ENCODE measurements around the gene SKA2. TPM values are rescaled to one million over a fixed set of nuclear protein-coding genes. Genes with fewer than 3 reads are reported as not detected.

Gene SKA2, protein sequence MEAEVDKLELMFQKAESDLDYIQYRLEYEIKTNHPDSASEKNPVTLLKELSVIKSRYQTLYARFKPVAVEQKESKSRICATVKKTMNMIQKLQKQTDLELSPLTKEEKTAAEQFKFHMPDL
- 50.5 and 60.2 TPM in 2 replicates for total RNA-seq
- long read RNA-seq, transcript SKA2-208 (2 exons, 533 nt) = minor isoform, 5 of 134 reads
- long read RNA-seq, transcript SKA2-201 (4 exons, 2,798 nt) = major isoform, 67 of 134 reads
- long read RNA-seq, transcript SKA2-209 (4 exons, 570 nt) = minor isoform, 14 of 134 reads
- long read RNA-seq, transcript SKA2-206 (3 exons, 595 nt) = minor isoform, 28 of 134 reads
- long read RNA-seq, partial matches to known transcripts = 2 of 134 reads
- long read RNA-seq, other reads (novel, unspliced or antisense) = 10 of 134 reads

DNA sequence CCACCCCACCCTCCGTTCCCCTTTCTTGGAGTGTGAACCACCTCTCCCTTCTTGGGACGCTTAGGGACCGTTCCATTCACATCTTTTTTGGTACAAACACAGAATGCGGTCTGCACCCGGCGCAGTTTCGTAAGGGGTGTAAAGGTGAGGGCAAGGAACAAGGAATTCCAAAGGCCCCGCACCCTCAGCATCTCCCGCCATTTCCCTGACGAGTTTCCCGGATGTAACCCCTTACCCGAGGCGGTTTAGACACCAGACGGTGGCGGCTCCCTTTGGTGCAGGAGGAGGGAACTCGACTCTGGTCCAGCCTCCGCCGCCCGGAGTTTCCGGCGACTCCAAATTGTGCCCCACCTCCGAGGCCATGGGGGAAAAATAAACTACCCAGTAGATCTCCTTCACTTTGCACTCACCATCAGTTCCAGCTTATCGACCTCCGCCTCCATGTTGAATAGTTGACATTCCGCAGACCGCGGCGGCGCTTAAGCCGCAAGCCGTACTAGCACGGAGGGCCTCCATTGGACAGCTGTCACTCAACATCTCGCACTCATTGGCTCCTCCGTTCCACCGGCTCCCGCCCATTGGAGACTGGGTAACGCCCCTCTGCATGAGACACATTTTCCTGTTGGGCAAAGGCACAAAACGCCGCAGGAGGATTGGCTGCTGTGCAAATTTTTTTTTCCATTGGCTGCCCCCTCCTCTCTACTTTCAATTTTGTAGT, at the start of gene SKA2:
TSS of gene SKA2 (minus strand) at position 466 of the 718 bp plus-strand sequence. CDS start at position 443, 23 bp downstream.
- no peak within 1 kb of the TSS for H3K27ac Mint-ChIP-seq (ENCODE audit: unreplicated experiment)
- no peak within 1 kb of the TSS for H3K4me3 Mint-ChIP-seq (ENCODE audit: unreplicated experiment)
- no peaks in the 10 kb centered on the region for H3K36me3 Mint-ChIP-seq (ENCODE audit: unreplicated experiment)
- H3K9me3 Mint-ChIP-seq (ENCODE audit: unreplicated experiment) = no peaks in the 10 kb centered on the region
- peak; percentile 99 for DNase-seq (ENCODE audit: extremely low spot score, unreplicated experiment)
- H3K27me3 Mint-ChIP-seq (ENCODE audit: unreplicated experiment) = no peaks in the 10 kb centered on the region
- TF ChIP-seq, protein P1, sequence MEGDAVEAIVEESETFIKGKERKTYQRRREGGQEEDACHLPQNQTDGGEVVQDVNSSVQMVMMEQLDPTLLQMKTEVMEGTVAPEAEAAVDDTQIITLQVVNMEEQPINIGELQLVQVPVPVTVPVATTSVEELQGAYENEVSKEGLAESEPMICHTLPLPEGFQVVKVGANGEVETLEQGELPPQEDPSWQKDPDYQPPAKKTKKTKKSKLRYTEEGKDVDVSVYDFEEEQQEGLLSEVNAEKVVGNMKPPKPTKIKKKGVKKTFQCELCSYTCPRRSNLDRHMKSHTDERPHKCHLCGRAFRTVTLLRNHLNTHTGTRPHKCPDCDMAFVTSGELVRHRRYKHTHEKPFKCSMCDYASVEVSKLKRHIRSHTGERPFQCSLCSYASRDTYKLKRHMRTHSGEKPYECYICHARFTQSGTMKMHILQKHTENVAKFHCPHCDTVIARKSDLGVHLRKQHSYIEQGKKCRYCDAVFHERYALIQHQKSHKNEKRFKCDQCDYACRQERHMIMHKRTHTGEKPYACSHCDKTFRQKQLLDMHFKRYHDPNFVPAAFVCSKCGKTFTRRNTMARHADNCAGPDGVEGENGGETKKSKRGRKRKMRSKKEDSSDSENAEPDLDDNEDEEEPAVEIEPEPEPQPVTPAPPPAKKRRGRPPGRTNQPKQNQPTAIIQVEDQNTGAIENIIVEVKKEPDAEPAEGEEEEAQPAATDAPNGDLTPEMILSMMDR (IDR thresholded peaks at IDR 0.05) = no peak
- H3K4me1 Mint-ChIP-seq (ENCODE audit: unreplicated experiment) = peaks cover 53% of the 10 kb centered on the region

DNA sequence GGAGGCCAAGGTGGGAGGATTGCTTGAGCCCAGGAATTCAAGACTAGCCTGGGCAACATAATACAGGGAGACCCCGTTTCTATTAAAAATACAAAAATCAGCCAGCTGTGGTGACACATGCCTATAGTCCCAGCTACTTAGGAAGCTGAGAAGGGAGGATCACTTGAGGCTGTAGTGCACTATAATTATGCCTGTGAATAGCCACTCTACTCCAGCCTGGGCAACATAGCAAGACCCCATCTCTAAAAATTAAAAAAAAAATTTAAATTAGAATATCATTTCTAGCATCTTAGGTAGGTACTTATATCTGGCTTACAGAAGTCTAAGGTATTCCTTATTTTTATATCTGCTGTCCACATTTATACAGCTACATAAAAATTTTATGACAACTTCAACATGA, 47.3 kb upstream of the SKA2 start:
- Mint-ChIP-seq H3K27me3 (ENCODE audit: unreplicated experiment) (no peaks in the 10 kb centered on the region), H3K36me3 (ENCODE audit: unreplicated experiment) (no peaks in the 10 kb centered on the region), H3K4me1 (ENCODE audit: unreplicated experiment) (no peaks in the 10 kb centered on the region), H3K9me3 (ENCODE audit: unreplicated experiment) (no peaks in the 10 kb centered on the region), H3K4me3 (ENCODE audit: unreplicated experiment) (no peak overlapping the region), H3K27ac (ENCODE audit: unreplicated experiment) (no peak overlapping the region)
- no peak for DNase-seq (ENCODE audit: extremely low spot score, unreplicated experiment)
- TF ChIP-seq, protein P1 (IDR thresholded peaks at IDR 0.05) = no peak

DNA sequence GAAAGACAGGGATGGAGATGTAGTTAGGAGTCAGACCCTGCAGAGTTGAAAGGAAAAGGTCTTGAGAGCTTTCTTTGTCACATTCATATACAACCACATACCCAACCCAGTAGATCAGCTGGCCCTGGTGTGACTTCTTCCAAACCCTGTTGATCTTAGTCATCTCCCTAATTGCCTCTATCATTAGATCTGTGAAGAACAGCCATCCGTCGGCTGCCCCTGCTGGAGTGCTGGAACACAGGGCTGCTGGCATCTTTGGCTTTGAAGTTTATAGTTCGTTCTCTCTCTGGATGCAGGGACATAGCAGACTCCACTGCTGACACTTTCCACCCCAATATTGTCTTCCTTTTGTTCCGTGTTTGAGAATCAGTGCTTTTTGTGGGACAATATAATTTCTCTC, 44.4 kb upstream of the SKA2 start:
- H3K27me3 Mint-ChIP-seq (ENCODE audit: unreplicated experiment) = no peaks in the 10 kb centered on the region
- H3K27ac Mint-ChIP-seq (ENCODE audit: unreplicated experiment) = no peak overlapping the region
- DNase-seq (ENCODE audit: extremely low spot score, unreplicated experiment) = no peak
- H3K4me3 Mint-ChIP-seq (ENCODE audit: unreplicated experiment) = no peak overlapping the region
- no peaks in the 10 kb centered on the region for H3K4me1 Mint-ChIP-seq (ENCODE audit: unreplicated experiment)
- TF ChIP-seq, protein P1 (IDR thresholded peaks at IDR 0.05) = no peak
- no peaks in the 10 kb centered on the region for H3K36me3 Mint-ChIP-seq (ENCODE audit: unreplicated experiment)
- no peaks in the 10 kb centered on the region for H3K9me3 Mint-ChIP-seq (ENCODE audit: unreplicated experiment)

DNA sequence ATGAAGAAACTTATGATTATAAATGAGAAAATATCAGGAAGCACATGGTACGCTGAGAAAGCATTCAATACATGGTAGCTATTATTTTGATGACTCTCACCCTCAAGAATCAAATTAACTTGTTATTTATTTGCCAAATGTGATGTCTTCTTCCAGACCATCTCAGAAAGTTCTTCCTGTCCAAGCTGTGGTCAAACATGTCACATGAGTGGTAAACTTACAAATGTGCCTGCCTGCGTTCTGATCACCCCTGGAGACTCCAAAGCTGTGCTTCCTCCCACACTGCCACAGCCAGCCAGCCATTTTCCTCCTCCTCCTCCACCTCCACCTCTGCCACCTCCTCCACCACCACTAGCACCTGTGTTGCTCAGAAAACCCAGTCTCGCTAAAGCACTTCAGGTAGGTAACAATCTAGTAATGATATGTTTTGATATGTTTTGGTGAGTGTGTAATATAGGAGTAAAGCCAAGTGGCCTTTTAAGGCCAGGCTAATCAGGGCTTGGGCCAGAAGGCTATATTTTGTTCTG, 38.4 kb upstream of the SKA2 start:
- no peak overlapping the region for H3K4me3 Mint-ChIP-seq (ENCODE audit: unreplicated experiment)
- no peaks in the 10 kb centered on the region for H3K27me3 Mint-ChIP-seq (ENCODE audit: unreplicated experiment)
- H3K27ac Mint-ChIP-seq (ENCODE audit: unreplicated experiment) = no peak overlapping the region
- no peaks in the 10 kb centered on the region for H3K36me3 Mint-ChIP-seq (ENCODE audit: unreplicated experiment)
- H3K4me1 Mint-ChIP-seq (ENCODE audit: unreplicated experiment) = no peaks in the 10 kb centered on the region
- no peaks in the 10 kb centered on the region for H3K9me3 Mint-ChIP-seq (ENCODE audit: unreplicated experiment)
- TF ChIP-seq, protein P1 (IDR thresholded peaks at IDR 0.05) = no peak
- DNase-seq (ENCODE audit: extremely low spot score, unreplicated experiment) = no peak

DNA sequence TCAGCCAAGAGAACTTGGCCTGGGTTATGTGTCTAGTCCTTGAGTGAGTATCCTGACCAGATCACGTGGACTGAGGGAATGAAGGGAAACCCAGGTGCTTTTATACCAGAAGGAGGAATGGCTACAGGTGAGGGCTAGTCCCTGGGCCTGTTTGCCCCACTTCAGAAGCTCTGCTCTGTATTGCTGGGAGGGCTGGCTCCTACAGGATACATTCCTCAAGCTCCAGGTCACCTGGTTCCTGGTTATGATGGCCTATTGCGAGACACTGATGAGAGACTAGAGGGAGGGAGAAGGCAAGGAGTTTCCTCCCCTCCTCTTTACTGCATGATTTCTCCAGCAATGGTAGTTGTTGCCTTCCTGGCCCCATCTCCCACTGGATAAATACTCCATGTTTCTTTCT, 35.8 kb upstream of the SKA2 start:
- Mint-ChIP-seq H3K27me3 (ENCODE audit: unreplicated experiment) (no peaks in the 10 kb centered on the region), H3K36me3 (ENCODE audit: unreplicated experiment) (no peaks in the 10 kb centered on the region), H3K9me3 (ENCODE audit: unreplicated experiment) (no peaks in the 10 kb centered on the region), H3K4me1 (ENCODE audit: unreplicated experiment) (no peaks in the 10 kb centered on the region), H3K4me3 (ENCODE audit: unreplicated experiment) (no peak overlapping the region), H3K27ac (ENCODE audit: unreplicated experiment) (no peak overlapping the region)
- DNase-seq (ENCODE audit: extremely low spot score, unreplicated experiment) = no peak
- TF ChIP-seq, protein P1 (IDR thresholded peaks at IDR 0.05) = no peak
